KOPT-K1 (cell line): ENCODE results near the gene CDR2.

Source experiments
- H3K27ac ChIP-seq: fragments of 200-600 bp; sonication (generic); 2 replicates; pipeline ENCODE4 v1.5.1; 2016; ENCODE audit warnings: antibody characterized with exemption, mild to moderate bottlenecking, low read depth, low read length; ENCODE audit not compliant: poor library complexity, severe bottlenecking
- H3K36me3 ChIP-seq: fragments of 200-600 bp; sonication (generic); 2 replicates; pipeline ENCODE4 v1.5.1; 2017; ENCODE audit warnings: antibody characterized with exemption, mild to moderate bottlenecking, low read length, moderate library complexity; ENCODE audit not compliant: insufficient read depth
- H3K9me3 ChIP-seq: fragments of 200-600 bp; sonication (generic); 2 replicates; pipeline ENCODE4 v1.5.1; 2017; ENCODE audit warnings: antibody characterized with exemption, low read length, mild to moderate bottlenecking; ENCODE audit not compliant: insufficient read depth, poor library complexity, severe bottlenecking

Gene CDR2

GRCh38 chr16:22299036-22299435, 75.4 kb downstream of the CDR2 start:
- H3K27ac ChIP-seq = no peak overlapping the region
- peaks cover 43% of the 10 kb centered on the region for H3K36me3 ChIP-seq
- H3K9me3 ChIP-seq = no peaks in the 10 kb centered on the region

GRCh38 chr16:22297871-22298733, 76.3 kb downstream of the CDR2 start:
- Histone ChIP-seq H3K9me3 (no peaks in the 10 kb centered on the region), H3K27ac (peak overlapping the region; percentile 80), H3K36me3 (peaks cover 35% of the 10 kb centered on the region)

- H3K27ac ChIP-seq = peak within 1 kb of the TSS; percentile 80
- no peaks in the 10 kb centered on the region for H3K9me3 ChIP-seq
- H3K36me3 ChIP-seq = peaks cover 27% of the 10 kb centered on the region; the same call in 1 of the 2 replicates
Measured at GRCh38 chr16:22297114-22297870, 77.1 kb downstream of the CDR2 start, which contains the start of gene POLR3E. POLR3E (plus strand) TSS chr16:22297409; CDS start chr16:22302969, 5,560 bp downstream.

- no peaks in the 10 kb centered on the region for H3K9me3 ChIP-seq
- peaks cover 19% of the 10 kb centered on the region; the same call in 1 of the 2 replicates for H3K36me3 ChIP-seq
- peak overlapping the region; percentile 32 for H3K27ac ChIP-seq
Measured at GRCh38 chr16:22296225-22297113, 78.0 kb downstream of the CDR2 start.
